Fibroblast of pulmonary artery (primary cell): Measurements from ENCODE around the gene MIF4GD.
"Not testable (repeated sequence)": the region's sequence is repeated elsewhere in the genome, so short reads cannot be mapped to it uniquely, and the experiment has no call there.

Experiments
- DNase-seq: peaks from one replicate; pipeline ENCODE4 v3.0.0-alpha.2; 2010; ENCODE audit warnings: low read depth
- H3K4me3 ChIP-seq: replicated peaks from 2 replicates; pipeline ENCODE4 v1.5.1; 2011; ENCODE audit warnings: low read depth, mild to moderate bottlenecking, control low read depth, low read length, moderate library complexity
- CTCF ChIP-seq: IDR thresholded peaks from 2 replicates; pipeline ENCODE4 v1.5.1; 2011; ENCODE audit warnings: mild to moderate bottlenecking, control low read depth, low read length, inconsistent platforms; ENCODE audit errors: missing control alignments

MIF4GD gene

GRCh38 chr17:75266316-75267152 lies 4.5 kb downstream of the MIF4GD start:
- no peak overlapping the region for H3K4me3 ChIP-seq
- DNase-seq: no peak
- TF ChIP-seq CTCF: no peak

DNA sequence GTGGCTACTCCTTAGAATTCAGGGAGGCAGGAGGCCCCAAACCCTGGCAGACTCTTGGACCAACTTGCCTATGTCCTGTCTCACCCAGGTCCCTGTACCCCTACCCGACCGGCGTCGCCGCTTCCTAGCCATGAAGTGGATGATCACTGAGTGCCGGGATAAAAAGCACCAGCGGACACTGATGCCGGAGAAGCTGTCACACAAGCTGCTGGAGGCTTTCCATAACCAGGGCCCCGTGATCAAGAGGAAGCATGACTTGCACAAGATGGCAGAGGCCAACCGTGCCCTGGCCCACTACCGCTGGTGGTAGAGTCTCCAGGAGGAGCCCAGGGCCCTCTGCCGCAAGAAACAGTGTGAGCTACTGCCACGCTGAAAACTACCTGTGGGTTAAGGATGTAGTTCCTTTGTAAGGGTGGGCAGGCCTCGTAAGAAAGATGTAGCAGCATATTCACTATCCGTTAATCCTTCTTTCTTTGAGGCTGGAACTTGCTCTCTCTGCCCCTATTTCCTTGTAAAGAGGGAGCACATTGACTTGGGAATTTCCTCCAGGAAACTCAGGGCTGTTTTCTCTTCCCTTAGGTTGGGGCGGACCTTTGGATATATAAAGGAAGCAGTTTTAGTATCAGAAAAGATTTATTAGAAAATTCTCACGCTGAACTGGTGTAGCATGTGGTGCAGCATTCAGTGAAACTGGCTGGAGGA lies 5.3 kb downstream of the MIF4GD start:
- no peak for DNase-seq
- TF ChIP-seq CTCF: no peak
- no peak overlapping the region for H3K4me3 ChIP-seq

- no peak for TF ChIP-seq CTCF
- no peak for DNase-seq
- H3K4me3 ChIP-seq: no peak overlapping the region
Measured at GRCh38 chr17:75263055-75263454, 8.0 kb downstream of the MIF4GD start.

- no peak for TF ChIP-seq CTCF
- no peak for DNase-seq
- peak overlapping the region; percentile 98 for H3K4me3 ChIP-seq
Measured at GRCh38 chr17:75262112-75262606, 8.9 kb downstream of the MIF4GD start.

- peak within 1 kb of the TSS; percentile 98 for H3K4me3 ChIP-seq
- TF ChIP-seq CTCF: no peak
- DNase-seq: peak; percentile 94
Measured at GRCh38 chr17:75261336-75262111, 9.5 kb downstream of the MIF4GD start, which contains the start of the genes GGA3 and MRPS7. Gene GGA3 (minus strand): TSS chr17:75261606. CDS start chr17:75261587, 19 bp downstream. Gene MRPS7 (plus strand): TSS chr17:75261879. CDS start chr17:75261901, 22 bp downstream.

GRCh38 chr17:75260641-75261335 lies 10.2 kb downstream of the MIF4GD start:
- no peak for DNase-seq
- no peak for TF ChIP-seq CTCF
- peak overlapping the region; percentile 98 for H3K4me3 ChIP-seq

- H3K4me3 ChIP-seq, DNase-seq: not testable (repeated sequence)
Measured at GRCh38 chr17:75257228-75257627, 13.8 kb downstream of the MIF4GD start.

- not testable (repeated sequence) for DNase-seq, H3K4me3 ChIP-seq
Measured at GRCh38 chr17:75255954-75256698, 14.9 kb downstream of the MIF4GD start.
